Motor neuron (in vitro differentiated cells): Measurements from ENCODE around the gene RUBCNL. TPM values are rescaled to one million over a fixed set of nuclear protein-coding genes. Genes with fewer than 3 reads are reported as not detected.
"Not testable (repeated sequence)": the region's sequence is repeated elsewhere in the genome, so short reads cannot be mapped to it uniquely, and the experiment has no call there.

Experiments
- ATAC-seq, 8 experiments: fragments of 200-7000 bp; cut with Tn5 transposase; replicated peaks in 6 of 8; 2 replicates each; pipeline ENCODE4 v1.8.0; 2021; ENCODE audit warnings: mild to moderate bottlenecking in 8 of 8, moderate library complexity in 8 of 8
- H3K27ac ChIP-seq, 2 donors: fragments of 250-450 bp; sonication (Bioruptor Pico); 2 replicates each; pipeline ENCODE4 v1.9.0; 2021; ENCODE audit warnings: antibody characterized with exemption in 2 of 2, mild to moderate bottlenecking in 2 of 2, moderate library complexity in 1 of 2
- H3K4me1 ChIP-seq, 2 donors: fragments of 250-450 bp; sonication (Bioruptor Pico); replicated peaks in 1 of 2; 2 replicates each; pipeline ENCODE4 v1.6.1; 2021; ENCODE audit warnings: antibody characterized with exemption in 2 of 2, mild to moderate bottlenecking in 2 of 2, moderate library complexity in 1 of 2
- H3K4me3 ChIP-seq, 5 donors: fragments of 250-450 bp; sonication (Bioruptor Pico); 2 replicates each; pipeline ENCODE4 v1.9.0; 2021; ENCODE audit warnings: antibody characterized with exemption in 5 of 5, mild to moderate bottlenecking in 5 of 5, moderate library complexity in 4 of 5
- WGBS, 10 experiments: fragments of 450-650 bp; shearing (Covaris generic); methylation state at CpG; one replicate each; pipeline ENCODE4 v1.0.0; 2022; 5-methylcytosine and 5-hydroxymethylcytosine counted together
- in situ Hi-C, 9 experiments: fragments of 400-800 bp; cut with MboI; loops; one replicate each; pipeline ENCODE4 v1.15.0; 2021; ENCODE audit warnings: low sequenced_read_pairs in 9 of 9, low pct_unique_long_range_greater_than_20kb in 2 of 9; ENCODE audit not compliant: unreplicated experiment in 9 of 9
- total RNA-seq, 8 experiments: library from RNA; unstranded; fragments of 300-600 nt; gene quantifications; 2 replicates each; pipeline versions ENCODE4 v1.2.3 to v1.2.4, GENCODE V29; 2022

RUBCNL gene
- total RNA-seq, 8 experiments from 2014 or later: 1.1 to 20.2 (median 5.3) TPM

GRCh38 chr13:46388308-46388707 is 1.3 kb upstream of the RUBCNL start:
- in situ Hi-C loops: no loop called here
- H3K4me3 ChIP-seq: no peak overlapping the region

GRCh38 chr13:46386392-46387063 is 524 bp downstream of the RUBCNL start:
- peak; percentile 14 to 47 (median 42) for ATAC-seq
- 0 to 57% (median 1%) methylated on average over 1 to 12 of the region's 37 CpGs; no CpG with 5 or more reads in 5 of the 10 experiments for WGBS, 10 experiments

More at GRCh38 chr13:46388308-46388707, 1.3 kb upstream of the RUBCNL start:
- 83 to 100% (median 93%) methylated on average over 3 to 6 of the region's 6 CpGs; no CpG with 5 or more reads in 3 of the 10 experiments for WGBS, 10 experiments
- peaks cover 10 to 14% of the 10 kb centered on the region in 2 donors for H3K4me1 ChIP-seq
- ATAC-seq: no peak
- H3K27ac ChIP-seq: no peak overlapping the region

DNA sequence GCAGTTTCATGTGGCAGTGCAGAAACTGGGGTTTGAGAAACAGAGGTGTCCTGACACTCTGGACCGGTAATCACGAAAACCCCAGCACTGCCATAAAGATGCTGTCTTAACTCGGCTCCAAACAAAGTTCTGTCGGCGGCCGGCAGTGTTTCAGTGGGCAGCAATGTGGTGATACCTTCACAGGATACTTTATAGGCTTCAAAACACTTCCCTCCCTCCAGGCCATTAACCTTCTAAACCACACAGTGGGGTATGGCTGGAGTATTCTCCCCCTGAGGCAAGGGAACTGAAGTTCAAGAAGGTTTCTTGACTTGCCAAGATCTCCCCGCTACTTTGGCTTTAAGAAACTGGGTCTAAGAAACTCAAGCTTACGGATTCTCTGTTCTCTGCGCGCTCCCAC is 1.1 kb downstream of the RUBCNL start:
- ATAC-seq: no peak
- in situ Hi-C loops: no loop called here
- WGBS, 10 experiments: 20 to 100% (median 45%) methylated on average over 1 to 9 of the region's 10 CpGs; no CpG with 5 or more reads in 3 of the 10 experiments
- Histone ChIP-seq H3K4me1 (peaks cover 10 to 14% of the 10 kb centered on the region in 2 donors), H3K27ac (no peak overlapping the region), H3K4me3 (peak overlapping the region in 2 of 5 donors; percentile 56 to 61)

More at GRCh38 chr13:46386392-46387063, 524 bp downstream of the RUBCNL start:
- Histone ChIP-seq H3K4me3 (peak overlapping the region; percentile 37 to 61 (median 44)), H3K4me1 (peaks cover 10 to 14% of the 10 kb centered on the region in 2 donors), H3K27ac (no peak overlapping the region)
- in situ Hi-C loops: no loop called here

- in situ Hi-C loops: no loop called here
- no peak for ATAC-seq
- Histone ChIP-seq H3K4me3 (no peak overlapping the region), H3K27ac (no peak overlapping the region), H3K4me1 (peaks cover 0 to 3% of the 10 kb centered on the region in 2 donors)
These were observed 3.7 kb downstream of the RUBCNL start for GRCh38 chr13:46383383-46383782.

- 85 to 100% (median 94%) methylated on average over 2 to 3 of the region's 3 CpGs; no CpG with 5 or more reads in 2 of the 10 experiments for WGBS, 10 experiments
- no peak for ATAC-seq
- Histone ChIP-seq H3K4me1 (peaks cover 0 to 3% of the 10 kb centered on the region in 2 donors), H3K27ac (no peak overlapping the region), H3K4me3 (no peak overlapping the region)
- in situ Hi-C loops: no loop called here
These were observed 4.8 kb downstream of the RUBCNL start for GRCh38 chr13:46382224-46382623.

DNA sequence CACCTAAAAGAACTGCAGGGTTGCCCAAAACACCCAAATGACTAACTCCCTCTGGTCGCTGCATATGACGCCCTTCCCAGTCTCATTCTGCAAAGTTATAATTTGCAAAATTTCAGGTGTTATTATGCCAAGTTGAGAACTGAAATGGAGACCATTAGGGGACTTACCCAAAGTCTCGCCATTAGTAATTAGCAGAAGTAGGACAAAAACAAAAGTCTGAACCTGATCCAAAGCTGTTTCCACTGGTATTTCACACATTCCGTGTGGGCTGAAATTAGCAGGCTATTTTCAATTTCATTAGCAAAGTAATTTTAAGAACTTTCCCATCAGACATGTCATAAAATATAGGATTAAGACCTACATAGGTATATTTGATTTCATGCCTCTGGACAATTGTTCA is 6.8 kb downstream of the RUBCNL start:
- H3K27ac ChIP-seq: no peak overlapping the region
- H3K4me1 ChIP-seq: peaks cover 0 to 3% of the 10 kb centered on the region in 2 donors
- WGBS, 10 experiments: 71 to 100% (median 93%) methylated on average over 1 to 4 of the region's 4 CpGs
- in situ Hi-C loops: no loop called here
- ATAC-seq: no peak
- no peak overlapping the region for H3K4me3 ChIP-seq

DNA sequence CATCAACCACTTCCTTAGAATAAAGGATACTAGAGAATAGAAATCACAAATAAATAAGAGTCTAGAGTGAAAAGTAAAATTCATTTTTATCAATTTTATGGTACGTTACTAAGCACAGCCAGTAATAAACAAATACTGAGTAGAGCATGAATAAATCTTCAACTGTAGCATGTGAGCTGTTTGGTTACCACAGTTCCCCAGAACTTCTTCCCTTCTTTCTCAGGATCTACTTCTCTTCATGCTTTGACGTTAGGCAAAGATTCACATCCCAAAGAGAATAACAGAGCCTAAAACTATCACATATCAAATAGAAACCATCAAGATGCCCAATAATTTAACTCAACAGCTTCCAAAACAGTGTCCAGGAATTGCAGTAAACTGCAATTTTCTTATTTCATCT is 7.4 kb downstream of the RUBCNL start:
- in situ Hi-C loops: no loop called here
- no peak for ATAC-seq
- Histone ChIP-seq H3K27ac (no peak overlapping the region), H3K4me1 (peaks cover 0 to 3% of the 10 kb centered on the region in 2 donors), H3K4me3 (no peak overlapping the region)
- 69 to 100% (median 90%) methylated on average over 1 to 2 of the region's 2 CpGs; no CpG with 5 or more reads in 1 of the 10 experiments for WGBS, 10 experiments

GRCh38 chr13:46378411-46378810 is 8.6 kb downstream of the RUBCNL start:
- WGBS, 10 experiments: 40 to 100% (median 80%) methylated on average over 1 to 2 of the region's 2 CpGs; no CpG with 5 or more reads in 3 of the 10 experiments
- no peak overlapping the region for H3K4me3 ChIP-seq
- in situ Hi-C loops: no loop called here
- peaks cover 0 to under 1% of the 10 kb centered on the region in 2 donors for H3K4me1 ChIP-seq
- no peak for ATAC-seq
- H3K27ac ChIP-seq: no peak overlapping the region

DNA sequence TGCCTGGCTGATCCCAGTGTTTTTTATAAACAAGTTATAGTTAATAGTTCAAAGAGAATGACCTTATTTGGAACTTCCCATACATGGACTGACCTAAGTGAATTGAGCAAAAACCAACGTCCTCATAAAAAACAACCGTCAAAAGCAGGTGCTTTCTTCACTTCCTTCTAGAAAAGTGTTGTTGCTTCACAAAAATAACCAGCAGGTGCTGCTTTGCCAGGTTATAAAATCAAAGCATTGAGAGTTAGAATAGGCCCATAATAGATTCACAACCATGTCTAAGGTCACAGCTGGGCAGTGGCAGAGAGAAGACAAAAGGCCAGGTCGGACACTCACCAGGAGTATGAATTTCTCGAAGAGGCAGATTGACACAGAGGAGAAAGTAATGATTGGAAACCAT is 9.5 kb downstream of the RUBCNL start:
- WGBS, 10 experiments: 40 to 100% (median 80%) methylated on average over 1 to 4 of the region's 4 CpGs
- no peak overlapping the region for H3K27ac ChIP-seq
- no peak overlapping the region for H3K4me3 ChIP-seq
- no peaks in the 10 kb centered on the region for H3K4me1 ChIP-seq
- no peak for ATAC-seq
- in situ Hi-C loops: no loop called here

DNA sequence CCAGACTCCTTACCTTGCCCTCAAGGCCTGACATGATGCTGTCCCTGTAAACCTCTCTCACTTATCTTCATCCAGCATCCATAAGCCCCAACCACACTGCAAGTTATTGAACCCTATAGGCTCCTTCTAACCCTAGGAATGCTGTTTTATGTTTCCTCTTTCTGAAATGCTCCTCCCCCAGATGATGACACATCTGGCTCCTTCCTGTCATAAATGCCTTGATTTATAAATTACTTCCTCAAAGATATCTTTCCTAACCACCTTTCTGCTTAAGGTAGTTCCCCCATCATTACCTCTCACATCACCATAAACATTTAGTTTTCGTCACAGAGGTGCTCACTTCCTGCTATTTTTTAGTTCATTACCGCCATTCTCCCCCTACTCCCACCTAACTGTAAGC is 12.3 kb downstream of the RUBCNL start:
- 50 to 100% (median 93%) methylated on average over 1 to 2 of the region's 2 CpGs; no CpG with 5 or more reads in 2 of the 10 experiments for WGBS, 10 experiments
- in situ Hi-C loops: no loop called here
- Histone ChIP-seq H3K4me1 (no peaks in the 10 kb centered on the region), H3K27ac (no peak overlapping the region), H3K4me3 (no peak overlapping the region)
- no peak for ATAC-seq

DNA sequence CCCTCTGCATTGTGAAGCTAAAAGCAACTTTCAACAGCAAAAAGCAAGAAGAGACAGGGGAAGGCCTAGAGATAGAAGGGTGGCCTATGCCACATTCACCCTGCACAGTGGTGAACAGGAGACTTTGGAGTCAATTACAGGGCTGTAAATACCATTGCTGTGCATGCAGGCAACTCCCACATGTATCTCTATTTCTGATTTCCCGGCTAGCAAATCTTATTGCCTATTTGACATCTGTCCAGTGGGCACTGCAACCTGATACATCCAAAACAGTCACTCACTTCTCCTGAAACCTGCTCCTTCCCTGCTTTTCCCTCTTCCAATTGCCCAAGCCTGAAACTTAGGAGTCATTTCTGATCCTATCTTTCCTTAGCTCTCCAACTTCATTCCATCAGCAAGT is 13.4 kb downstream of the RUBCNL start:
- no peak for ATAC-seq
- 20 to 100% (median 83%) methylated on average over 1 of the region's 1 CpG; no CpG with 5 or more reads in 5 of the 10 experiments for WGBS, 10 experiments
- in situ Hi-C loops: no loop called here
- H3K4me3 ChIP-seq: no peak overlapping the region
- H3K27ac ChIP-seq: no peak overlapping the region
- H3K4me1 ChIP-seq: no peaks in the 10 kb centered on the region

DNA sequence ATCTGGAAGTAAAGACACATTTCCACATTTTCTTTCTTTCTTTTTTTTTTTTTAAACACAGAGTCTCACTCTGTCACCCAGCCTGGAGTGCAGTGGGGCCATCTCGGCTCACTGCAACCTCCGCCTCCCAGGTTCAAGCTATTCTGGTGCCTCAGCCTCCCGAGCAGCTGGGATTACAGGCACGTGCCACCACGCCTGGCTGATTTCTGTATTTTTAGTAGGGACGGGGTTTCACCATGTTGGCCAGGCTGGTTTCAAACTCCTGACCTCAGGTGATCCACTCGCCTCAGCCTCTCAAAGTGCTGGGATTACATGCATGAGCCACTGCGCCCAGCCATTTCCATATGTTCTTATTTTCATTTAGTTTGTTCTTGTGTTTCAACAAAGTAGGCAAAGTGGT is 14.1 kb downstream of the RUBCNL start:
- in situ Hi-C loops, H3K4me3 ChIP-seq, ATAC-seq, H3K4me1 ChIP-seq, H3K27ac ChIP-seq: not testable (repeated sequence)
- 84 to 100% (median 92%) methylated on average over 2 to 7 of the region's 8 CpGs; no CpG with 5 or more reads in 2 of the 10 experiments for WGBS, 10 experiments

GRCh38 chr13:46372071-46372470 is 15.0 kb downstream of the RUBCNL start:
- 72 to 100% (median 80%) methylated on average over 1 to 7 of the region's 9 CpGs; no CpG with 5 or more reads in 5 of the 10 experiments for WGBS, 10 experiments
- no peak for ATAC-seq
- in situ Hi-C loops: no loop called here
- Histone ChIP-seq H3K27ac (no peak overlapping the region), H3K4me3 (no peak overlapping the region), H3K4me1 (no peaks in the 10 kb centered on the region)
